Measurements from ENCODE around the gene MTOR.
"Not testable (repeated sequence)": the region's sequence is repeated elsewhere in the genome, so short reads cannot be mapped to it uniquely, and the experiment has no call there.

The MTOR gene

DNA sequence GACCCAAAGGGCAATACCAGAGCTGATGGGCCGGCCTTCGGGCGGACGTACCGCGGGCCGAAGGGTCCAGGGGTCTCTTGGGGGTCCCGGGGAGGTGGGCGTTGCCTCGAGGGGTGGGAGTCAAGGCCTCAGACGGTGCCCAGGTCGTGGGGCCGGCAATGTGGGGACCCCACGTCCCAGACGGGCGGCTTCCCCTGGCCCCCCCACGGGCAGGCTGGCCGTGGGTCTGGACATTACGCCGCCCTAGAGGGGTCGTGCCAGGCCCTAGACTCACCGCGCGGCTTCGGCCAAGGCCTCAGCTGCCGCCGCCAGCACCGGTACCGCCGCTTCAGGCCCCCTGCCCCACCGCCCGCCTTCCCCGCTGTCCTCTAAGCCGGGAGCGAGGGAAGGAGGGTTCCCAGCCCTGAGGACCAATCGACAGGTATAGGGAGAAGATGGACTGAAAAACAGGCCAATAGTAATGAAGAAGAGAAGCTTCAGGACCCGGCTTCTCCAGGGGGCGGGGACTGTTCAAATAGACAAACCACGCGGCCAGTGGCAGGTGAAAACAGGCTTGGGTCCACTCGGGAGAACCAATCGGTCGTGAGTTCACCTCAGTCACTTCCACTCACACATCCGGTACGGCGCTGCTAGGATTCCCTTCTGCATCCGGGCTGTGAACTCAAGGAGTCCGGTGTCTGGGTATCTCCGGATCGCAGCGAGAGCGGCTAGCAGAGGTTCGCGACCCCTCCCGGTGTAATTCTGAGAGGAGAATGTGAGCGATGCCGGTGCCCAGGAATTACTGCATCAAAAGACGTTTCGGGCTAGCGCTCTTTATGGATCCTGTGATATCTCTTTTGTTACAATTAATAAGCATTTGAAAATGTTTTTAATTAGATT lies at the start of gene MTOR:
Gene MTOR (minus strand): TSS at position 381 of the 879 bp plus-strand sequence. CDS start 3,142 bp downstream, outside the sequence.
- DNase-seq (ENCODE audit: low read depth in 2 of 2): peak; percentile 95 to 98

DNA sequence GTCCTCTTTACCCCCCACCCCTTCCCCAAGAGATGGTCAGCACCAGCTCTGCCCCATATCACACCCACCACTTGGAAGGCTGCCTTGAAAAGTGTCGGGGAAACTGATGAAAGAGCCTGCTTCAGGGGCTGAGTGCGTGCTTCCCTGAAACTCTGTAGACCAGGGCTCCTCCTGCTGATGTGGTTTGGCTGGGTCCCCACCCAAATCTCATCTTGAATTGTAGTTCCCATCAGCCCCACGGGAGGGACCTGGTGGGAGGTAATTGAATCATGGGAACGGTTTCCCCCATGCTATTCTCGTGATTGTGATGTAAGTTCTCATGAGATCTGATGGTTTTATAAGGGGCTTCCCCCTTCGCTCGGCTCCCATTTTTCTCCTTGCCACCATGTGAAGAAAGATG lies 47.0 kb upstream of the MTOR start:
- no peak for DNase-seq (ENCODE audit: low read depth in 2 of 2)

DNA sequence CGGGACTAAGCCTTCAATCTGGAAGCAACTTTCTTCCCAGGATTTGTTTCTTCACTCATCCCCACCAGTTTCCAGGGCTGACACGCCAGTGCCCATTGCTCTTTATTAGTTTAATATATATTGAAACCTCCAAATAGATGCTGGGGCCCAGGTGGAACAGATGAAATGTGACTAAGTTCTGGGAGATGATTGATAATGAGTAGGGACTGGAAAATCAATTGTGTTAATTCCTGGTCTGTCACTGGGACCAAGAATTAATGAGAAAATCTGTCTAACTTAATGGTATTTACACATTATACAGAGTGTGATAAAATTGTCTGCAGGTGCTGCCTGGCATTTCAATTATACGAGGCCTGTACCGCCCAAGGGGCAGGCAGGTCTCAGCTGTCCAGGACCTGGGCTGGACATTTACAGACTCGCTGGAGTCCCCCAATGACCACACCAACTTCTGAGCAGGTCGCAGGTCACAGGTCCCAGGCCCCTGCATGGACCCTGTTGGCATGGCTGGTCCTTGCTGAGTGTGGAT lies 46.4 kb upstream of the MTOR start:
- DNase-seq (ENCODE audit: low read depth in 2 of 2): no peak

DNA sequence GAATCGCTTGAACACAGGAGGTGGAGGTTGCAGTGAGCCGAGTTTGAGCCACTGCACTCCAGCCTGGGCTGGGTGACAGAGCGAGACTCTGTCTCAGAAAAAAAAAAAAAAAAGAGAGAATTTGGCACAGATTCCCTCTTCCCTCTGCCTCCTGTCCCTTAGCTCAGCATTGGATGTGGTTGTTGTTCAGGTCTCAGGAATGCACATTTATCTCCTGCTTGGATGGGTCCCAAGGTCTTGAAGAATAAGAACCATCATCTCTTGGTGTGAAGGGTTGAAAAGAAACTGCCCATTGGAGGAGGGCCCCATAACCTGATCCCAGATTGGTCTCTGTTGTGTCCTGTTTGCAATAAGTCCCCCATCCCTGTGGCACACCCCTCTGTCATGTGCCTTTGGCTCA lies 45.5 kb upstream of the MTOR start:
- DNase-seq (ENCODE audit: low read depth in 2 of 2): no peak

DNA sequence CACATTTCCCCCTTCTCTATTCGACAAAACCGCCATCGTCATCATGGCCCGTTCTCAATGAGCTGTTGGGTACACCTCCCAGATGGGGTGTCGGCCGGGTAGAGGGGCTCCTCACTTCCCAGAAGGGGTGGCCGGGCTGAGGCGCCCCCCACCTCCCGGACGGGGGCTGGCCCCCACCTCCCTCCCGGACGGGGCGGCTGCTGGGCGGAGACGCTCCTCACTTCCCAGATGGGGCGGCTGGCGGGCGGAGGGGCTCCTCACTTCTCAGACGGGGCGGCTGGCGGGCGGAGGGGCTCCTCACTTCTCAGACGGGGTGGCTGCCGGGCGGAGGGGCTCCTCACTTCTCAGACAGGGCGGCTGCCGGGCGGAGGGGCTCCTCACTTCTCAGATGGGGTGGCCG lies 43.2 kb upstream of the MTOR start:
- not testable (repeated sequence) for DNase-seq (ENCODE audit: low read depth in 2 of 2)

DNA sequence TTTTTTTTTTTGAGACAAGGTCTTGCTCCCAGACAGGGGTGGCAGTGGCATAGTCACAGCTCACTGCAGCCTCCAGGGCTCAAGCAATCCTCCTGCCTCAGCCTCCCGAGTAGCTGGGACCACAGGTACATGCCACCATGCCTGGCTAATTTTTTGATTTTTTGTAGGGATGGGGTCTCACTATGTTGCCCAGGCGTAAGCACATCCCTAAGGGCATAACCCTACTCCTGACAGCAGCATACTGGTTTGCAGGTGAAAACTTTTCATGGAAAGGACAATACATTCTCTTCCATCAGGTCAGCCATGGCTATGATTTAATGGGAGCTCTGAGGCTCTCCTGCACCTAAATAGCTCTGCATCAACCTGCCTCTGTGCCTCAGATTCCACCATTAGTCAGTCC lies 40.0 kb upstream of the MTOR start:
- no peak for DNase-seq (ENCODE audit: low read depth in 2 of 2)

DNA sequence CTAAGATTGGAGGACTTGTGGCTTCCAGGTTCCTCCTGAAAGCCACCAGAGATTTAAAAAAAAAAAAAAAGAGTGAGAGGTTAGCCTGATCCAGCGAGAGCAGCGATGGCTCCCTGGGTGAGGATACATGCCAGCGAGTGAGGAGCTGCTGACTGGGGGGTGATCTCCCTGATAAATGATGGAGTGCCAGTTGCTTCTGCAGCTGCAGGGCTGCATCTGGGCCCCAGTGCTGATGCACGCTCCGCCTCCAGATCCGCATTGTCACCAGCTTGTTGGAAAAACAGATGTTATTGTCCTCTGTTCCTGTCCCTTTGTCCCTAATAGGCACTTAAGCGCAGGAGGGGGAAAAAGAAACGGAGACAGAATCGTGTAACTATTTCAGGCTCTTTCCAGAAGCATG lies 39.2 kb upstream of the MTOR start:
- DNase-seq (ENCODE audit: low read depth in 2 of 2): no peak

DNA sequence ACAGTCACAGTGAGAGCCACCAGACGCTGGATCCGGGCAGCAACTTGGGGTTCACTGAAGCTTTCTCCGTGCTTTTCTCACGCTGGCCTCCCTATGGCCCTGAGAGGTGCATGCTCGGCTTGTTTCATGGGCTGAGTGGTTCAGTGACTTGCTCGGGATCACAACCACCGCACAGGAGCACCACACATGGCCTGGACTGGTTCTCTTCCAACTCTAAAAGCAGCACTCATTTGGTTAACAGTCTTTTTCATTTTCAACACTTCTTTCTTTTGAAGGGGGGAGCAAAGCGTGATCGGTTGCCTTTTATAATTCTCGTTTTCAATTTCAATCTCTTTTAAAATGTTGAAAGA lies 36.8 kb upstream of the MTOR start:
- DNase-seq (ENCODE audit: low read depth in 2 of 2): no peak

DNA sequence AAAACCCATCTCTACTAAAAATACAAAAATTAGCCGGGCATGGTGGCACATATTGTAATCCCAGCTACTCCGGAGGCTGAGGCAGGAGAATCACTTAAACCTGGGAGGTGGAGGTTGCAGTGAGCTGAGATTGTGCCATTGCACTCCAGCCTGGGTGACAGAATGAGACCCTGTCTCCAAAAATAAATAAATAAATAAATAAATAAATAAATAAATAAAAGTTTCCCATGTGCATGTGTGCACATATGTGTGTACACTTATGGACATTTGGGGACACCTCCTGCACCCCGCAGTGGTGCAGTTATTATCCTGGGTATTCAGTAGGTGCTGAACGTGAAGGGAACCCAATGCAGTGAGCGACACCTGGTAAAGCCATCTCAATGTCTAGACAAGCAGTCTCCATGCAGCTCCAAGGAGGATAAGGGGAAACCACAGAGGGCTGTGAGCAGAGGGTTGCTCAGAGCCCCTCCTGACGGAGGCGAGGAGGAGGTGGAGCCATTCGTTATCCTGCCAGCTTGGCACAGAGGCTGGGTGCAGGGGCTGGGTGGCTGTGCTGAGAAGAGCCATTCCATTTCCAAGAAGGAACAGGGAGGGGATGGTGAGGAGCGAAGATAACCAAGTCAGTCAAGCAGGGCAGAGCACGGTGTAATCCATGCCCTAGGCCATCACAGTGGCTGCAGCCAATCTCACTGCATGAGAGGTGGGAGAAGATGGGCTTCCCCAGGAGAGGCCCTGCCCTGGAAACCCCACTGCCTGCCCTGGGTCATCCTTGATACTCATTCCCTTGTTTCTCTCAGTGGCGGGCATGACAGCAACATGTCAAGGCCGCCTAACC lies 36.3 kb upstream of the MTOR start:
- DNase-seq (ENCODE audit: low read depth in 2 of 2): no peak

DNA sequence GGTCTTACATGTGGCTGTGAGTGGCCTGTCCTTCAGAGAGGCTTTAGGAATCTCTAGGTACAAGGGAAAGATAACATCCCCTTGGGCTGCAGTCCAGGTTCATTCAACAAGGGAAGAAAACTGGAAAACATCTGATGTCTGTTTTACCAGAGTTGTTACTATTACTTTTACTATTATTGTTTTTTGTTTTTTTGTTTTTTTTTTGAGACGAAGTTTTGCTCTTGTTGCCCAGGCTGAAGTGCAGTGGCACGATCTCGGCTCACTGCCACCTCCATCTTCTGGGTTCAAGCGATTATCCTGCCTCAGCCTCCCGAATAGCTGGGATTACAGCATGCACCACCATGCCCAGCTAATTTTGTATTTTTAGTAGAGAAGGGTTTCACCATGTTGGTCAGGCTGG lies 35.4 kb upstream of the MTOR start:
- DNase-seq (ENCODE audit: low read depth in 2 of 2): not testable (repeated sequence)

DNA sequence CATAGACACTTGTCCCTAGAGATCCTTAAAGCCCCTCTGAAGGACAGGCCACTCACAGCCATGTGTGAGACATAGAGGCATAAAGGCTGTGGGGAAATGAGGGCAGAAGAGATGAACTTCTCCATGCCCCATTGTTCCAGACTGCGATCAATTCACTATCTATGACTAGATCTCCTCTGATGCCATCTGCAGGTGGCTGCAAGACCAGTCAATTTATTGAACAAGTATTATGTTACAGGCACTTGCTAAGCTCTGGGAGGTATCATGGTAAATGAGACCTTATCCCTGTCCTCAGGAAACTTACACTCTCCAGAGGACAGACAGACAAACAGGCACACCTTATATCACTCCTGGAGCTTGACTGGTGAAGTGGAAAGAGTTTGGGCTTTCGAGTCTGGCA lies 33.6 kb upstream of the MTOR start:
- DNase-seq (ENCODE audit: low read depth in 2 of 2): no peak

DNA sequence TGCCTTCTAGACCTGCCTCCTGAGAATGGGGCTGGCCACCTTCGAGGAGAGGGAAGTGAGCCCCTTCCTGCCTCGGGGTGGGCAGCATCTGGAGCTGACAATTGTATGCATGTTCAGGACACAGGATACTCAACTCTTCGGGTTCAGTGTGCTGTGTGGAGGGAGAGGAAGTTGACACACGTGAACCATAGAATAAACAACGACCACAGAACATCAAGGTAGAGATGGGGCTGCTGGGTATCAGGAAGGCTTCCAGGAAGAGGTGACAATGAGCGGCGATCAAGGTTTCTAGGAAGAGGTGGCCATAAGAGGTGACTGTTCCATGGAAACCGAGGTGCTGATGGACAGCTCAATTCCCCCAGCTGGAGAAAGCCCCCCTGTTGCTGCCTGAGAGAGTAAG lies 32.6 kb upstream of the MTOR start:
- DNase-seq (ENCODE audit: low read depth in 2 of 2): no peak

DNA sequence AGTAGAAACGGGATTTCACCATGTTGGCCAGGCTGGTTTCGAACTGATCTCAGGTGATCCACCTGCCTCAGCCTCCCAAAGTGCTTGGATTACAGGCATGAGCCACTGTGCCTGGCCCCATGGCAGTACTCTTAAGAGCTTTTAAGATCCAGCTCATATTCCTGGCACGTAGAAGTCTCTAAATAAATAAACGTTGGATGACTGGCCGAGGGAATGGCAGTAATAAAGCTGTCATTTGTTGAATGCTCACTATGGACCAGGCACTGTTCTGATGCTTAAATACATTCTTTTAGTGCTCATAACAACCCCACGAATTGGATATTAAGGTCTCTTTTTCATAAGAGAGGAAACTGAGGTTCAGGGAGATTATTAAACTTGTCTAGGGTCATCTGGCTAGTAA lies 31.5 kb upstream of the MTOR start:
- DNase-seq (ENCODE audit: low read depth in 2 of 2): no peak

DNA sequence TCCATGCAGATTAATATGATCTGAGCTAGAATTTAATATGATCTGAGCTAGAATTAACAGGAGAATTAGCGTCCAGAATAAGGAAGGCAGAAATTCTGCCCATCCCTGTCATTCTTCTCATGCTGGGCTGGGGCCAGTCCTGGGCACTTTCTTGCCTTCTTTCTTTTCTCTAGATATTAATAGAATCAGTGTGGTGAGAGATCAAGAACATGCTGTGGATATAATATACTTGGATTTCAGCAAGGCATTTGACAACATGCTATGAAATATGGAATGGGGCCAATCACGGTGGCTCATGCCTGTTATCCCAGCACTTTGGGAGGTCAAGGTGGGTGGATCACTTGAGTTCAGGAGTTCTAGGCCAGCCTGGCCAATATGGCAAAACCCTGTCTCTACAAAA lies 28.7 kb upstream of the MTOR start:
- no peak for DNase-seq (ENCODE audit: low read depth in 2 of 2)

DNA sequence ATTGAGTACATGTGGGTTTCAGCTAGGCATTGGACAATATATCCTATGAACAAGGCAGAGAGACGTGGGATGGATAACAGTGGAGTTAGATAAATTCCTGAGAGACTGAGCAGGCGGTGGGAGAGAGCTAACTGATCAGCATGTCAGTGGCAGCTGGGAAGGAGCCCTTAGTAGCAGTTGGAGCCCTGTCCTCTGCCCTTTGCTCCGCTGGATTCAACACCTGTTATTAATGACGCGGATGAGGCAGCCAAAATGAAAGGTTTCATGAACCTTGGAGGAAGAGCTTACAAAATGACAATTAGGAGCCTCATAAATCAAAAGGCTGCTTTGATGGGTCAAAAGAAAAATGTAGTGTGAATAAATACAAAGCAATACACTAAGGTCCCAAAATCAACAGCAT lies 26.7 kb upstream of the MTOR start:
- no peak for DNase-seq (ENCODE audit: low read depth in 2 of 2)

DNA sequence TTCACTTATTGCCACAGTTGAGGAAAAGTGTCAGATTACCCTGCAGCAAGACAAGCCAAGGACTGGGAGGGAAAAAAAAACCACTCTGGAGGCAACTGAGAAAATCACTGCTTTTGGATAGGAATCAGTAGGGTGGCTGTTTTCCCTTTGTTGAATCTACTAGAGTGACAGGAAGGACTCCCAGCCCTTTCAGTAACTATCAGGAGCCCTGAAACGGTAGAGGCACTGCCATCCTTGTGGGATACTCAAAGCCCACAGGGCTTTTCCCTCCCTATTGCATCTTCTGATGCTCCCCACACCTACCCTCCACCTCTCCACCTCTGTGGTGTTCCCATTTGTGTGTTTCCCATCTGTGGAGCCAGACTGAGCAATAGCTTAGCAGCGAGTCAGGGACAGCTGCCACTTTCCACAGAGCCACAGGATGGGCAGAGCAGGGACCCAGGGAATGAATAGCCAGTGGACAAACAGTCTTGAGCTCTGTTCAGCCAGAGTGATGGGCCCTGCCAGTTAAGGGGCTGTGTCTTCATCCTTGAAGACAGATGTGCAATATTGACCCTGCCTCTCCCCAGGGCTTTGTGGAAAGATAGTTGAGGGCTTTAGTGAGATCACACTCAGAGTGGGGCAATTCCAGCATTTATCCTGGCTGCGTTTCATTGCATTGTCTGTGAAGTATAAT lies 24.5 kb upstream of the MTOR start:
- DNase-seq (ENCODE audit: low read depth in 2 of 2): no peak

DNA sequence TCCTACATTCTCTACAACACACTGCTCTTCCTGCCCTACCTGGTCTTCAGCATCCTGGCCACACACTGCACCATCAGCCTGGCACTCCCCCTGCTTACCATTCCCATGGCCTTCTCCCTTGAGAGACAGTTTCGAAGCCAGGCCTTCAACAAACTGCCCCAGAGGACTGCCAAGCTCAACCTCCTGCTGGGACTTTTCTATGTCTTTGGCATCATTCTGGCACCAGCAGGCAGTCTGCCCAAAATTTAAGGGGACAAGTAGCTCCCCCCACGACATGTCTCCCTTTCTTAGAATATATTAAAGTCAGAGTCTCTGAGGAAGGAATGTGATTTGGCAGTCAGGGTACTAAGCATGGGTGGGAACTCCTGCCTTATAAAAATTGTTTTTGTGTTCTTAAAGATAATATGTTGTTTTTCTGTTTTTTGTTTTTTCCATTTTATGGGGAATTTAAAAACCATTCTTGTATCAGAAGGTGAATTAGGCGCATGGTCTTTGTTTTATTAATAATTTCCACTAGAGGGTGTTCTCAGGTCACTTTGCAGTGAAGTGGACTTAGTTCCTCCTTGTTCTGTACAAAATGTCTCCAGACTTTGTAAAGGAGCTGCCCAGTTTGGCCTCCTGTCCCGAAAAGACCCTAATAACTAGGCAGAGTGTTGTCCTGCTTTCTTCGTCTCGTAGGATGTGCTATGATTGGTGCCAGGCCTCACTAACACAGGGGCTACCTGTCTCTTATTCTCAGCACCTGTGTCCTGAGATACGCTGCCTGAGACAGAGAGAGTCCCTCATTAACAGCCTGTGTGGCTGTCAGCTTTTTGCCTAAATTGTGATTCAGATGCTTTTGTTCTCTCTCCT lies 23.8 kb upstream of the MTOR start:
- no peak for DNase-seq (ENCODE audit: low read depth in 2 of 2)

DNA sequence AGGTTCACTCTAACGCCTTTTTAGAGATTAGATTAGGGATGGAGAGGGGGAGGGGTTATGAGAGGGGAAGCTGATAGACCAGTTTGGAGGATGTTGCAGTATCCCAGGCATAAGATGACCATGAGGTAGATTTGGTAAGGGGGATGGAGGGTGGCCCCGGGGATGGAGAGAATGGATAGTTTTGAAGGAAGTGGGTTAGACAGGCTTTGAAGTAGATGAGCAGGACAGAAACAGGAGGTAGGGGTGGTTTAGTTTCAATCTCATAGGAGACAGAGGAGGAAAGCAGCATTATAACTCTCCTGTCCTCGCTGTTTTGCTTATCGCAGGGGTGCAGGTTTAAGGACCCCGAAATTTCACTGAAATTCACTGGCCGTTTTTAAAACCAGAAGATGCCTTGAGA lies 22.4 kb upstream of the MTOR start:
- DNase-seq (ENCODE audit: low read depth in 2 of 2): peak in 1 of 2 donors; percentile 25

DNA sequence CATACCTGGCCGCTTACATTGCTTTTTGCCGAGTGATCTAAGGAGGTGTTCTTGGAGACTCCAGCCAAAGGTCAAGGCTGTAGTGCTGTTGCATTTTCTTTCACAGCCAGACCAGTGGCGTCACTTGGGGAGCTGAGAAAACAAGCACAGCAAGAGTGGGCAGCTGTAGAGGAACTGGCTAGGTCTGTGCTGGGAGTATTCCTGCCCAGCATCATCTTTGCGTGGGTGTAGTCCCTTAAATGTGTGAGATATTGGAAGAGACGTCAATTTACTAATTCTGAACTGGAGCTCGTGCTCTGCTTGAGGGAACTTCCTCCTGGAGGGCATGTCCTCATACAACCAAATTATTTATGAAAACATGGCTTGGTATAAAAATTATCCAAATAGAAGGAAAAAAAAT lies 20.8 kb upstream of the MTOR start:
- DNase-seq (ENCODE audit: low read depth in 2 of 2): no peak

DNA sequence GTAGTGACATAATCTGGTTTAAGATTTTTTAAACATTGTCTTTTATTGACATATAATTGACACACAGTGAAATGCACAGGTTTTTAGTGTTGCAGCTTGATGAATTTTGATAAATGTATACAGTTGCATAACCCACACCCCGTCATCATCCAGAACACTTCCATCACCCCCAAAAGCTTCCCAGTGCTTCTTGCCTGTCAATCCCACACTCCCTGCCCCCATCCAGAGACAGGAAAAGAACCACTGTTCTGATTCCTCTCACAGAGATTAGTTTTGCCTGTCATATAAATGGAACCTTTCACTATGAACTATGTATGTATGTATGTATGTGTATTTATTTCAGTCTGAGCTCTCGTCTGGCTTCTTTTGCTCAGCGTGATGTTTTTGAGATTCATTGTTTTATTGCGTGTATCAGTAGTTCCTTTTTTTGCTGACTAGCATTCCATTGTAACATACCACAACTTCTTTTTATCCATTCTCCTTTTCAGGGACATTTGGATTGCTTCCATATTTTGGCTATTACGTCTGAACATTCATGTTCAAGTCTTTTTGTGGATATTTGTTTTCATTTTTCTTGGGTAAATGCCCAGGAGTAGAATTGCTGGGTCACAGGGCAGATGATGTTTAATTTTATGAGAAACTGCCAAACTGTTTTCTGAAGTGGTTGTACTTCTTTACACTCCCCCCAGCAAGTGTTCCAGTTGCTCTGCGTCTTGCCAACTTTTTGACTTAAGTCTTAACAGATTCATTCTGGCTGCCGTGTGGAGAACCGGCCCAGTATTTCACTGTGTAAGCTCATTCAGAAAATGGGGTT lies 19.4 kb upstream of the MTOR start:
- DNase-seq (ENCODE audit: low read depth in 2 of 2): no peak
